COLO668 (cell line): ENCODE results near the gene TAF4.
"Not testable (repeated sequence)": the region's sequence is repeated elsewhere in the genome, so short reads cannot be mapped to it uniquely, and the experiment has no call there.

Experiments
- DNase-seq: peaks from one replicate; lab custom pipeline; 2025; ENCODE audit not compliant: unreplicated experiment; lab: John Stamatoyannopoulos, UW

Gene TAF4

GRCh38 chr20:62004614-62005013, 61.1 kb downstream of the TAF4 start:
- DNase-seq = no peak

DNA sequence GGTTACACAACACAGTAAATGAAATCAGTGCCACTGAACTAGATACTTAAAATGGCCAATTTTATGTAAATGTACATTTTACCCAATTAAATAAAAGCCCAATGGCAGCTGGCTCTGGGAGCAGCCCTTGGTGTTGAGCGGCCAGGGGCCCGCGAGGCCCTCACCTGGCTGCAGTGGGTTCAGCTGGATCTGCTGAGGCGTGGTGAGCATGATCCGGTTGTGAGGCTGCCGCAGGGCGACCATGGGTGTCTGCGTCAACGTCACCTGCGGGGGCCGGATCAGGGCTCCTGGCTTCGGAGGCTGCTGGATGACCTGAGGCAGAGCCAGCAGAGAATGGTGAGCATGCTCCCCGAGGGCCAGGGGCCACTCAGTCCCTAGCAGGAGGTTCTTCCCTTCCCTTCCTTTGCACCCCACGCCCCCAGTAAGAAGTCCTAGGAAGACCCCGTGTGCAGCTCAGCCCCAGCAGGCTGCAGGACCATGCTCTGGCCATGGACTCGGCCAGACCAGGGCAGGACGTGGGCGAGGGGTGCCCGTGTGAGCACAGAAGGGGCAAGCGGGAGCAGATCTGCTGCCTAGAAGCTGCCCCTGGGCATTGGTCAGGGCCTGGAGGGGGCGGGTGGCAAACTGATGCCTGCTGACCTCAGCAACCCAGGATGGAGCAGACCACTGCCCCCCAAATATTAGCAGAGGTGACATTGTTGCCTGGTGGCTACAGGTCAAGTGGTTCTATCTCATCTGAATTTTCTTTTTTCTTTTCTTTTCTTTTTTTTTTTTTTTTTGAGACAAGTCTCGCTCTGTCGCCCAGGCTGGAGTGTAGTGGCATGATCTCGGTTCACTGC, 61.9 kb downstream of the TAF4 start:
- DNase-seq = no peak

DNA sequence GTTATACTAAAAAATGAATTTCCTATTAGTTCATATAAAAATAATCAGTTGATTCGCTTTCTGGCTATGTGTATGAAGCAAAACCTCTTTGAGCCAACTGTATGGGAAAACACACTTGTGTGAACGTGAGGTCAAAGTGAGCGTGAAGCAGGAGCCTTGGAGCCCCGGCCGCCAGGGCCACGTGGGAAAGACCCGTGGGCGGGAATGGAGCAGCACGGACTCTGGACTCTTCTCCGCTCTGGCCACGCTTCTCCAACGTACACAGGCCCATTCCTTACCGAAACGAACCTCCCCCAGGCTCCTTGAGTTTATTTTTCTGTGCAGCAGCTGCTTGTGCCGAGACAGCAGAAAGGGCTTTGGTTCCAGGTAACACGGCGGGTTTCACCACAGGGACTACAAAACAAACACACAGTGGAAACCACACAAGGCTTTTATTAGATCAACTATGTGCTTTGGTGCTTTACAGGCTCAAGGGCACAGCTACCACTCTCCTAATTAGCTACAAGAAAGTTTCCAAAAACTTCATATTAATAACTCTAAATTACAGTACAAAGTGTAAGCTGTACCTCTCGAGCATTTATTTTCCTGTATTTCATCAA, 62.7 kb downstream of the TAF4 start:
- DNase-seq = no peak

GRCh38 chr20:62001178-62001715, 64.4 kb downstream of the TAF4 start:
- no peak for DNase-seq

- DNase-seq = no peak
These were observed 67.1 kb downstream of the TAF4 start for GRCh38 chr20:61998343-61999121.

- DNase-seq = no peak
These were observed 67.8 kb downstream of the TAF4 start for GRCh38 chr20:61997891-61998290.

GRCh38 chr20:61997372-61997771, 68.3 kb downstream of the TAF4 start:
- DNase-seq = no peak

- DNase-seq = no peak
These were observed 71.1 kb downstream of the TAF4 start for GRCh38 chr20:61994546-61994945.

DNA sequence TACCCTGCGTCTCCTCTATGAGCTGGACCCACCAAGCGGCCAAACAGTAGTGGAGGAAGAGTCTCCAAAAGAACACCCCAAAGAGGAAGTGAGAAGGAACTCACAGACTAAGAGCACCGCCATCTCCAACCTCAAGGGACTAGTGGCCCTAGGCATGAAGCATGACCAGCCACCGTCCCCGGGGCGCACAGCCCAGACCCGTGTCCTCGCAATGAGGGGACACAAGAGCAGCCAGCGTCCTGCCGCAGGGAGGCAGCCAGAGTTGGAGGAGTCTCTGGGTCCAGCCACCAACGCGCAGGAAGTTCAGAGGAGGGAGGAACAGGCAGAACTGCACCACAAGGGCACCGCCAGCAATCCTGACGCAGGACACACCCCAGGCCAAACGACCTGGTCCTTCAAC, 72.6 kb downstream of the TAF4 start:
- no peak for DNase-seq

GRCh38 chr20:61991476-61991875, 74.2 kb downstream of the TAF4 start:
- DNase-seq = no peak

- DNase-seq = no peak
These were observed 75.2 kb downstream of the TAF4 start for GRCh38 chr20:61990484-61990883.

- DNase-seq = no peak
These were observed 75.9 kb downstream of the TAF4 start for GRCh38 chr20:61989741-61990140.

DNA sequence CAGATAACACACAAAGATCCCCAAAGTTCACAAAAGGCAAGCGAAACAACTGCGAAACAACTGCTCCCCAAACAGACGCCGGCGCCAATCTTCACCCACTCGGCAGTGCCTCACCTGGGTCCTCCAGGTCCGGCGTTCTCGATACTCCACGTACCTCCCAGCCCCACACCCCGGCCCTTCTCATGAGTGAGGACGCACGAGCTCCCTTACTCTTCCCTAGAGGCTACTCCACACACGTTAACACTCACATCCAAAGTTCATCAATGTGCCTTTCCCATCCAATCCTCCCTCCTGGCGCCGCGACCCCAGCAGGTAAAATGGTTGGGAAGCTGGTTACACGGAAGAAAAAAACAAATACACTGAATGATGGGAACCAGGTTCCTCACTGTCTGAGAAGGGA, 77.0 kb downstream of the TAF4 start:
- no peak for DNase-seq

- no peak for DNase-seq
These were observed 78.8 kb downstream of the TAF4 start for GRCh38 chr20:61986762-61987321.

DNA sequence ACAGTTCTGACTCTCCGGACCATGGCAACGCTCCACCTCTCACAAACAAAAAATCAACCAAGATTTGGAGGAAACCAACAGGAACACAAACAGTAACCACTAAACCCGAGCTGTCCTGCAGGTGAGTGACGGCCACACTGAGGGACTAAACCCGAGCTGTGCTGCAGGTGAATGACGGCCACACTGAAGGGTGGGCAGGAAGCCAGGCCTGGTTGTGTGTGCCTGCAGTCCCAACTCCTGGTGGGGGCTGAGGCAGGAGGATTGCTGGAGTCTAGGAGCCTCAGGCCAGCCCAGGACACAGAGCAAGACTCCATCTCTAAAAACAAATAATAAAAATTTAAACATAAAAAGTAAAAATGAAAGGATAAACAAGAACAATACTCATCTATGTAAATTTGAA, 80.6 kb downstream of the TAF4 start:
- DNase-seq = no peak

GRCh38 chr20:61984431-61984830, 81.2 kb downstream of the TAF4 start:
- not testable (repeated sequence) for DNase-seq

- no peak for DNase-seq
These were observed 81.7 kb downstream of the TAF4 start for GRCh38 chr20:61983965-61984364.

GRCh38 chr20:61982951-61983315, 82.7 kb downstream of the TAF4 start:
- no peak for DNase-seq

GRCh38 chr20:61982191-61982950, 83.3 kb downstream of the TAF4 start:
- no peak for DNase-seq

DNA sequence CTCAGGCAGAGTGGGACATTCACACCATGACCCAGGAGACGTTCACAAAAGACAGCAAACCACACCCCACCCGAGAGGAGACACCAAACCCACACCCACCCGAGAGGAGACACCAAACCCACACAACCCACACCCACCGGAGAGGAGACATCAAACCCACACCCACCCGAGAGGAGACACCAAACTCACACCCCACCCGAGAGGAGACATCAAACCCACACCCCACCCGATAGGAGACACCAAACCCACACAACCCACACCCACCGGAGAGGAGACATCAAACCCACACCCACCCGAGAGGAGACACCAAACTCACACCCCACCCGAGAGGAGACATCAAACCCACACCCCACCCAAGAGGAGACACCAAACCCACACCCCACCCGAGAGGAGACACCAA, 84.0 kb downstream of the TAF4 start:
- not testable (repeated sequence) for DNase-seq
